ENCODE data around the gene UBTF.
A peak's percentile ranks its signal among the peaks of the same experiment; 100 is the strongest.

Gene UBTF, protein sequence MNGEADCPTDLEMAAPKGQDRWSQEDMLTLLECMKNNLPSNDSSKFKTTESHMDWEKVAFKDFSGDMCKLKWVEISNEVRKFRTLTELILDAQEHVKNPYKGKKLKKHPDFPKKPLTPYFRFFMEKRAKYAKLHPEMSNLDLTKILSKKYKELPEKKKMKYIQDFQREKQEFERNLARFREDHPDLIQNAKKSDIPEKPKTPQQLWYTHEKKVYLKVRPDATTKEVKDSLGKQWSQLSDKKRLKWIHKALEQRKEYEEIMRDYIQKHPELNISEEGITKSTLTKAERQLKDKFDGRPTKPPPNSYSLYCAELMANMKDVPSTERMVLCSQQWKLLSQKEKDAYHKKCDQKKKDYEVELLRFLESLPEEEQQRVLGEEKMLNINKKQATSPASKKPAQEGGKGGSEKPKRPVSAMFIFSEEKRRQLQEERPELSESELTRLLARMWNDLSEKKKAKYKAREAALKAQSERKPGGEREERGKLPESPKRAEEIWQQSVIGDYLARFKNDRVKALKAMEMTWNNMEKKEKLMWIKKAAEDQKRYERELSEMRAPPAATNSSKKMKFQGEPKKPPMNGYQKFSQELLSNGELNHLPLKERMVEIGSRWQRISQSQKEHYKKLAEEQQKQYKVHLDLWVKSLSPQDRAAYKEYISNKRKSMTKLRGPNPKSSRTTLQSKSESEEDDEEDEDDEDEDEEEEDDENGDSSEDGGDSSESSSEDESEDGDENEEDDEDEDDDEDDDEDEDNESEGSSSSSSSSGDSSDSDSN

DNA sequence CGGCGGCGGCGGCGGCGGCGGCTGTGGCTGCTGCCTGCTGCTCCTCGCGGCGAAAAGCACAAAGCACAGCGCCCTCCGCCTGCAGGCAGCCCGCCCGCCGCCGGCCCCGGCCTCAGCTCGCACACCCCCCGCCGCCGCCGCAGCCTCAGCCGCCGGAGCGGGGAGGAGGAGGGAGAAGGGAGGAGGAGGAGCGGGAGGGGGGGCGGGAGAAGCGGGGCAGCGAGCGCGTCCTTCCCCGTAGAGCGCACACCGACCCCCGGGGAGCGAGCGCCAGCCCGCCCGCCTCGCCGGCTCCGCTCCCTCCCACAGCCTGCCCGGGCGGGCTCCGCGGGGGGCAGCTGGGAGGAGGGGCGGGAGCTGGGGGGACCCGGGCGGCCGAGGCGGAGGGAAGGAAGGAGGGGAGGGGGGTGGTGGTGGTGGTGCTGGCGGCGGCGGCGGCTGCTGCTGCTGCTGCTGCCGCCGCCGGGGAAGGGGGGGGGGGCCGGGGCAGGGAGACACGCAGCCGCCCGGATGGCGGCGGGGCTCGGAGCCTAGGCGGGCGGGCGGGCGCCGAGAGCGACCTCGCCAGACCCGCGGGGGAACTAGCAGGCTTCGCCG lies at the start of gene UBTF:
Gene UBTF (minus strand): TSS at position 60 of the 597 bp plus-strand sequence. CDS start 1,446 bp downstream, outside the sequence.
- peak; percentile 89 for DNase-seq

DNA sequence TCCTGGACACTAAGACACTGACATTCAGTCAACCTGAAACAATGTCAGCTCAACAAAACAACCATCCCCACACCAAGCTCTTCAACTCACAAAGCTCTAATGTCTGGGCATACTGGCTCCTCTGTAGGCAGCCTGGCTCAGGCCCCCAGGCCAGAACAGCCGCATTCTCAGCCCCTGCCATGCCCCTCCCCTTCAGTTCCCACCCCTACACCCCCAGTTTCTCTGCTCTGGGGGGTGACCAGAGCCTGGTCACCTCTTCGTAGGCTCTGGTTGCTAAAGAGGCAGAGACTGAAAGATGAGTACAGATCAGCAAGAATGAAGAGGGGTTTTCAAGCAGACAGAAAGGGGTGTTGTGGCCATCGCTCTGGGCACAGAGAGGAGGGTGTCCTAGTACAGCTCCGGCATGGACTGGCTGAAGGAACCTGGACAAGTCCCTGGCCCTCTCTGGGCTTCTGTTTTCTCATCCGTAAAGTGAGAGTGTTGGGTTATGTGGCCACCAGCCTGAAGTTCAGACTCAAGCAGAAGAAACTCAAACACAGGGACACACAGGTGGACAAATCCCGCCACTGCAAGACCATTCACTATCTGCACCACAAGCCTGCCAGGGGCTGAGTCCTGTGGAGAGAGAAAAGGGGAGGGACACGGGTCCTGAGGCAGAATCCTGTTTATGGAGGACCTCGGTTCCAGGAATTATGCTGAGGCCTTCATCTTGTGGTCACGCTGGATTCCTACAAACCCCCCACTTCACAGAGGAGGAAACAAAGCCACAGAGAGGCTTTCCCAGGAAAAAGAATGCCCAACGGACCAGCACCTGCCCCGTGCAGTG lies 49.4 kb upstream of the UBTF start:
- no peak for DNase-seq

DNA sequence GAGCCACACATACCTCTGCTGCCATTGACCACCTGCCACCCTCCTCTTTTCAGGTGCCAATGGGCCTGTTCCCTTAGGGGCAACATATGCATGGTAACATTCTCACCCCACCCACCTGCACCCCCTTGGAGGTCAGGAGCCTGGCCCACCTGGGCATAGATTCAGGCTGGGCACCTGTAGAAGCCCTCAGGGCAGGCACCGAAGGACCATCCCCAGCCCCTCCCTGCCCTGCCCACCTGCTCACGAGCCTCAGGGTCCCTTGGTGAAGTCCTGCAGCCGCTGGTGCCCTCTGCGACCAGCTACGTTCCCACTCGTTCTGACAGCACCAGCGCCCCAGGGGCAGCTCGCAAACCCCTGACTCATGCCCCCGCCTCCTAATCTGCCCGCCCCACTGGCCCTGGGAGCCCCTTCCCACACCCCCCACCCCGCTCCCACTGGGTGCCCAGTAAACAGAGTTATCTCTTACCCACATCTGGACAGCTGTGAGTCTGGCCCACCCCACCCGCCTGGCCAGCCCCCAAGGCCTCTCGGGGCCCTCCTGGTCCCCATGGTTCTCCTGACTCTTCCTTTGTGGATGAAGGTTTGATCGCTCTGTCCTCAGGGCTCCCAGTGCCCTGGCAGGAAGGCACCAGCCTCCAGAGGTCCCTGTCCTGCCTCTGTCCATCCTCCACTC lies 48.5 kb upstream of the UBTF start, which contains the start of gene SLC4A1:
Gene SLC4A1 (minus strand): TSS at position 318 of the 673 bp plus-strand sequence. CDS start 5,269 bp downstream, outside the sequence.
- no peak for DNase-seq

DNA sequence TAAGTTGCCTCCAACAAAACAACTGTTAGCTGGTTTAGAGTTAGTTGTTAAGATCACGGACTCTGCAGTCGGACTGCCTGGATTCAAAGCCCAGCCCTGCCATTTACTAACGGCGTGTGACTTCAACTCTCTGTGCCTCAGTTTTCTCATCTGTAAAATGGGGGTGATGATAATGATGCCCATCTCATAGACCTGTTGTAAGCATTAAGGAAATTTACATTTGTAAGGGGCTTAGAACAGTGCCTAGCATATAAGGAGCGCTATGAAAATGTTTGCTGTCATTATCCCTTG lies 47.6 kb upstream of the UBTF start:
- no peak for DNase-seq

DNA sequence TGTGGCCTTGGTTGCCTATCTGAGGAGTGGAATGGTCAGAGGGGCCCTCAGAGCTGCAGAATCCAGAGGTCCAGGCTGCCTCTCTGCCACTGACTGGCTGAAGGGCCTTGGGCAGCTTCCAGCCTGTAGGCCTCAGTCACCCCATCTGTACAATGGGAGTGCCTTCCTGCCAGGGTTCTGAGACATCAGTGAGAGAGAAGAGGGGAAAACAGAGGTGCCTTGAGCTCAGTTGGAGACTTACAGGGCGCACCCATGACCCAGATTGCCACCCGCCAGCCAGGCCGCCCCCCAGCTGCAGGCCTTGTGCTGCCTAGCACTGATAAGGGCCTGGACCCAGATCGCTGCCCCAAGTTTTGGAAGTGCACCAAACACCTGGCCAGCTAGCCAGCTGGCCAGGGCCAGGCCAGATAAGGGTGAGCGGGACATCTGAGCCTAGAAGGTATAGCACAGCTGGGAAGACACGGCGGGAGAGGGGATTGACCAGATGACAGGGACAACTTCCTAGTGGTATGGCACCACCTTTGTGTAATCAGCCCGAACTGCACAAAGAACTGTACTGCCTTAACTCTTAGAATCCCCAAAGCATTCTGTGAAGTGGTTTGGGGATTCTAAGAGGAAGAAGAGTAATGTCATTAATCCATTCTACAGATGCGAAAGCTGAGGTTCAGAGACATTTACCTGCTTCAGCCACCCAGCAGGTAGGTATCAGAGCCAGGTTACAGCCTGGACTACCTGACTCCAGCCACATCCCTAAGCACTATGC lies 47.1 kb upstream of the UBTF start:
- no peak for DNase-seq

DNA sequence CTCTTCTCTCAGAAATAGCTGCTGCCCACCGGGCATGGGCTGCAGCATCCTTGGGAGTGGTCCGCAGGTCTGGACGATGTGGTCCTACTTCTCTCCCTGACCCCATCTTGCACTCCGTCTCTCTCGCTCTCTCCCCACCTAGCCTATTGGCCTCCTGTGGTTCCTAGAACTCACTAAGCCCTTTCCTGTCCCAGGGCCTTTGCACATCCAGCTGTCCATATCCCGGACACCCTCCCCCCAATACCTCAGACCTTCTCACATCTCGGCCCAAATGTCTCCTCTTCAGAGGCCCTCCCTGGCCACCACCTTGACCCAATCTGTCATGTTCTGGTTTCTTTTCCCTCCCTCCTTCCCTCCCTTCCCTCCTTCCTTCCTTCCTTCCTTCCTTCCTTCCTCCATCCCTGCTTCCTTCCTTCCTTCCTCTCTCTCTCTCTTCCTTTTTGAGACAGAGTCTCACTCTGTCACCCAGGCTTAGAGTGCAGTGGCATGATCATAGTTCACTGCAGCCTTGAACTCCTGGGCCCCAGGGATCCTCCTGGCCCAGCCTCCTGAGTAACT lies 43.9 kb upstream of the UBTF start:
- DNase-seq: no peak

DNA sequence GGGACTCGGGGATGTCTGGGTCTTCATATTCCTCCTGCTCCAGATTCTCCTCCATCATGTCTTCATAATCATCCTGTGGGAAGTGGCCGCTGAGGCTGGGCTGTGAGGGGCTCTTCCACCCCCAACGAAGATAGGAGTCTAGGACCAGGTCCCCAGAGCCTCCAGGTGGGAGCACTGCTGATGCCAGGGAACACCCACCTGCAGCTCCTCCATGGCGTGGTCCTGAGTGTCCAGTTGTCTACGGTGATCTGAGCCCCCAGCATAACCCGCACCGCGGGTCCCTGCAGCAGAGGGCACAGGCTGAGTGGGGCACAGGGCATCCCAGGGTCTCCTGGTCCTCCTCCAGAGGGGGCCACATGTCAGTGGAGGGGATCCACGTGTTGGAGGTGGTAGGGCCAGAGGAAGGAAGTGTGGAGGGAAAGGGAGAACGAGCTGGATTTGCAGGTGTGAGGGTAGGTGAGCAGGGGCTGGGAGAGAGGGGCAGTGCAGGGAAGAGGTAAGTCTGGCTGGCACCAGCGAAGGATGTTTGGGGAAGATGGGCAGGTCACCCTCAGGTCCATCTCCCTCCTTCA lies 43.3 kb upstream of the UBTF start:
- DNase-seq: no peak

DNA sequence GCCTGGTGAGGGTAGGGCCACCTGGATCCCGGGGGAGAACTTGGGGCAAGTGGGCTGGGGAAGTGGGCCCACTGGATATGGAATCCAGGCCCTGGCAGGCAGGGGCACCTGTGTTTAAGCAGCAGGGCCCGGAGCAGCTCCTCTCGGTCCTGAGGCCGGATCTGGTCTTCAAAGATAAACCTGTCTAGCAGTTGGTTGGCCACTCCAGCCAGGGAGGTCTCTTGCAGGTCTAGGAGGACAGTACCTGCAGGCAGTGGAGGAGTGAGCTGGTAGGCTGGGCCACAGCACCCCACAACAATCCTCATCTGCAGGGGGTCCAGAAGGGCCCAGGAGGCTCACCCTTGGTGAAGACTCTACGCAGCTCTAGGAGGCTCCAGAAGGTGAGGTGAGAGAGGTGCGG lies 40.8 kb upstream of the UBTF start:
- DNase-seq: no peak

DNA sequence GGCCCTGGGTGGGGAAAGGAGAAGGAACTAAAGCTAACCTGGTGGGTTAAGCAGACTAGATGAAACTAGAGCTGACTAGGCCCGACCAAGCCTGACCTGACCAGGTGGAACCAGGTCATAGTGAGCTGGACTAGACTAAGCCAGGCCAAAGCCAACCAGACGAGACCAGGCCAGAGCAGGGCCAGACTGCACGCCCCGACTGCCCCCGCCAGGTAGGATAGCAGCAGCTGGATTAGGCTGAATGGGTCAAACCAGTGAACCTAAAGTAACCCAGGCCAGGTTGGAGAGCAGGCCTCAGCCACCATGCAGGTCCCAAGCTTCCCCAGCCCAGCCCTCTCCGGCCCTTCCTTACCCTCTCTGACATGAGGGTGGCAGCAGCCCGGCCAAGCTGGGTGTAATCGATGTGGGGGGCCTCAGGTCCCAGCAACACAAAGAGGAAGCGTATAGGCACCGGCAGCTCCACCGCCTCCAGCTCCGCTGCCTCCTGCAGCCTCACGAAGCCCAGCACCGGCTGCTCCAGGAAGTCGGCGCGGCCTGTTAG lies 39.4 kb upstream of the UBTF start:
- no peak for DNase-seq

DNA sequence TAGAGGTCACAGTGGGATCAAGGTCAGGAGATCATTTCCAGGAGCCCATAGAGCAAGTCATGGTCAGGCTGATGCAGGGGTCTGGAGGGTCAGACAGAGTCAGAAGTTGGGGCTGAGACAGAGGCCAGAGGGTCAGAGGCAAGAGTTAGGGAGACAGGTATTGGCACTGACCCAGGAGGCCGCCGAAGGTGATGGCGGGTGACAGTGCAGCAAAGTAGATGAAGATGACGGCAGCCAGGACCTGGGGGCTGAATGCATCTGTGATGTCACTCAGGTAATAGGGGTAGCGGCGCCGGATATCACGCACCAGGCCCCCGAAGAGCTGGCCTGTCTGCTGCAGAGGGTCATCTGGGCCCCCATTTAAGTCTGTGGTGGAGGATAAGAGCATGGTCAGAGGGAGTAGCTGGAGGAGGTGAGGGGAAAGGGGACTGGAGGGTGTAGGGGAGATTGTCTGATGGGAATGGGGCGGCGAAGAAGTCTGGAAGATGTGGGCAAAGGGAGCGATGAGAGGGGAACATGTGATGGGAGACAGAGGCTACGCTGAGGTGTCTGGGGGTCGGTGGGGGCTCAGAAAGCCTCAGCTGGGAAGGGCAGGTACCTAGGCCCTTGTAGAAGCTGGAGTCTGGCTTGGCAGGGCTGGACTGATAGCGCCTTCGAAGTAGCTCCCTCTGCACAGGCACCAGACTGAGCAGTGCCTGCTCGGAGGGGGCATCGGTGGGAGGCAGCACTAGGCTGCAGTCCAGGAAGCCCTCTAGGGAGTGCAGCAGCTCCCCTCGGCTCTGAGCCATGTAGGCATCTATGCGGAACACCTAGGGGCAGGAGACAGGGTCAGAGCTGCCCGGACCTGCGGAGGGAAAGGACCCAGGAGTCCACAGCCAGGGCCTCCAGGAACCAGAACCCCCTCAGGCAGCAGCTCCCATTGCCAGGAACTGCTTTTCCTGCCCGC lies 38.6 kb upstream of the UBTF start:
- DNase-seq: no peak

DNA sequence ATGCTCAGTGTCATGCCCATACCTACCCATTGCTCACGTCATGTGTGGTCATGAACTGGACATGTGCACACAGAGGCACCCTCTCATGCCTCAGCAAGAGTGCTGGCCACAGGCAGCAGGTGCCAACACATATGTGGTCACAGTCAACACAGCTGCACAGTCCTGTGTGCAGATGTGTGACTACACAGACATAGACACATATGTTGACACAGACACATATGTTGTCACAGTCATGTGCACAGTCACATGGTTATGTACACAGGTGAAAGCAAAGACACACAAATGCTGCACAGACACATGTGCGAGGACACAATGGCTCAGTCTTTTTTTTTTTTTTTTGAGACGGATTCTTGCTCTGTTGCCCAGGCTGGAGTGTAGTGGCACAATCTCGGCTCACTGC lies 37.2 kb upstream of the UBTF start:
- DNase-seq: no peak

DNA sequence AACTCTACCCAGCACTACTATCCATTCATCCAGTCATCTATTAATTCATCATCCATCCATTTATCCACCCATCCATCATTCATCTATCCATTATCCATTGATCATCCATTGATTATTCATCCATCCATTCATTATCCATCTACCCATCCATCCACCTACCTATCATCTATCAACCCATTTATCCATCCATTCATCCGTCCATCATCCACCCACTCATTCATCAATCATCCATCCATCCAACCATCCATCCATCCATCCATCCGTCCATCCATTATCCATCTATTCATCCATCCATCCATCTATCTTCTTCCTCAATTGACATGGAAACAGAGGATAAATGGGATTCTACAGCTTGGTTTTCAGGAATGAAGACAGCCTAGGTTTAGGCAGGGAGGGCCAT lies 36.4 kb upstream of the UBTF start:
- no peak for DNase-seq

DNA sequence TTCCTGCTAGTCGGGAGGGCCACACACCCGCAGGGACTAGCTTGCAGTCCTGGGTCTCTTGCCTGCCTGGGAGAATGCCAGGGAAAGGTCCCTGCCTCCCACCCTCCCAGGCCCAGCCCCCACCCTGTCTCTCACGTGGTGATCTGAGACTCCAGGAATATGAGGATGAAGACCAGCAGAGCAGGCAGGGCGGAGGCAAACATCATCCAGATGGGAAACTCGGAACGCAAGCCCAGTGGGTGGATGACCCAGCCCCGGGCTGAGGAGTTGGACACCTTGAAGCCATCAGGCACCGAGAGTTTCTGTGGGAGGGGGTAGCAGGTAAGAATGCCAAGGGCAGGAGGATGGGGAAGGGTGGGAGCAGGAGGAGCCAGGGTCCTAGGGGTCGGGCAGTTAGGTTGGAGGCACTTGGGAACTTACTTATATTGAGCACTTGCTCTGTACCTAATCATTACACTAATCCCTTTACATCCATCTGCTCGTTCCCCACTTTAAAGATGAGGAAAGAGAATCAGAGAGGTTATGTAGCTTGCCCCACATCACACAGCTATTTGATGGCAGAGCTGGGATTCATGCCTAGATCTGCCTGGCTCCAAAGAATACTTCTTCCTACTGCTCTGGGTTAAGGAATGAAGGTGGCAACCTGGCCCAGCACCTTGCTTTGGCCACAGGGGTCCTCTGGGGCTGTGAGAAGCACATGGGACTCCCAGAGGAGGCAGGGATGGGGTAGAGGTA lies 35.1 kb upstream of the UBTF start:
- DNase-seq: no peak

DNA sequence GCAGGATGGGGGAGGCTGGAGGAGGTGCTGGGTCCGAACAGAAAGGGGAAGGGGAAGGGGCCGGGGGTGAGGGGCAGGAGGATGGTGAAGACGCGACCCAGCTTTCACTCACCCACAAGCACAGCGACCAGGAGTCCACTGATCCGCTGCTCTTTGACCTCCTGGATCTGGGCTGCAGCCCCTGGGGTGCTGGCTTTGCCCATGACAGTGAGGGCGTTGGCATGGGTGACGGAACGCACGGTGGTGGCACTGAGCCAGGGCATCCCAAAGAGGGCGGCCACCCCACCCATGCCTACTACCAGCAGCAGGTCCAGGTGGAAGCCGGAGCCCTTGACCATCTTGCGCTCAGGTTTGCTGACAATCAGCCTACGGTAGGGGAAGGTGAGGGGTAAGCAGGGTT lies 33.5 kb upstream of the UBTF start:
- DNase-seq: no peak

DNA sequence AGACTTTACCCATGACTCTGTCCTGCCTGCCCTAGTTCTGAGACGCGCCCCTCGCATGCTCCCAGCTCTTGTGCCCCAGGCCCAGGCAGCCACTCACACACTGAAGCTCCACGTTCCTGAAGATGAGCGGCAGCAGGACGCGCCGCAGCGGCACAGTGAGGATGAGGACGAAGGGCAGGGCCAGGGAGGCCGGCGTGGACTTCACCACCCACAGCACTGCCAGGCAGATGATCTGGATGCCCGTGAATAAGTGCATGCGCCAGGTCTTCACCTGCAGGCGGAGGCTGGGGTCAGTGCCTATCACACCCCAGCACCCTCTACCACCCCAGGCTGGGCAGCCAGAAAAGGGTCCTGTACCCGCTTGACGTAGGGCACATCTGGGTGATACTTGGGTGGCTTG lies 31.6 kb upstream of the UBTF start:
- no peak for DNase-seq

DNA sequence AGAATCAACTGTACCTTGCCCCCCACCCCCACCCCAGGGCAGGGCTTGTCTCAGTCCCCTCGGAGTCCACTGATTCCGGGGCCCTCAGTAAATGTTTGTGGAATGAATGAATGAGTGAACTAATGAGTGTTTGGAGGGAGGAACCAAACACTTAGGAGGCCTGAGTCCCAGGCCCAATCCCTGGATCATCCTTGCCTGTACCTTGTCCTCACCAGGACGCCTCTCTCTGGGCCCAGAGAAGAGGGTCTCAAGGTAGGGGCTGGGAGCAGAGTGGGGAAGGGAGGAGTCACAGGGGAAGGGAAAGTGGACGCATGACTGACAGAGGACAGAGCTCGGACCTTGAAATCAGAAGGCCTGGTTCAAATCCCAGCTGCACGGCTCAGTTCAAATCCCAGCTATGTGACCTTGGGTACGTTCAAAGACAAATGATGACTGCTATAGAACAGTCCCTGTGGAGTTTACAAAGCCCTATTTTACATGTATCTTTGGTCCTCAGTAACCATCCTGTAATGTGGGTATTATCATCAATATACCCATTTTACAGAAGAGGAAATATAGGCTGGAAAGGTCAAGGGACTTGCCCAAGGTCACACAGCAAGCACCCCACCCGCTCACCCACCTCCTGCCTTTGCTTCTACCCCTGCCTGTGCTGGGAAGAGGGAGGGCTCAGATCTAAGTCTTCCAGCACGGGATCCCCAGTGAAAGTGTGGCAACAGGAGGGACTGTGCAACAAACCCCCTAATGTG lies 30.2 kb upstream of the UBTF start:
- no peak for DNase-seq

DNA sequence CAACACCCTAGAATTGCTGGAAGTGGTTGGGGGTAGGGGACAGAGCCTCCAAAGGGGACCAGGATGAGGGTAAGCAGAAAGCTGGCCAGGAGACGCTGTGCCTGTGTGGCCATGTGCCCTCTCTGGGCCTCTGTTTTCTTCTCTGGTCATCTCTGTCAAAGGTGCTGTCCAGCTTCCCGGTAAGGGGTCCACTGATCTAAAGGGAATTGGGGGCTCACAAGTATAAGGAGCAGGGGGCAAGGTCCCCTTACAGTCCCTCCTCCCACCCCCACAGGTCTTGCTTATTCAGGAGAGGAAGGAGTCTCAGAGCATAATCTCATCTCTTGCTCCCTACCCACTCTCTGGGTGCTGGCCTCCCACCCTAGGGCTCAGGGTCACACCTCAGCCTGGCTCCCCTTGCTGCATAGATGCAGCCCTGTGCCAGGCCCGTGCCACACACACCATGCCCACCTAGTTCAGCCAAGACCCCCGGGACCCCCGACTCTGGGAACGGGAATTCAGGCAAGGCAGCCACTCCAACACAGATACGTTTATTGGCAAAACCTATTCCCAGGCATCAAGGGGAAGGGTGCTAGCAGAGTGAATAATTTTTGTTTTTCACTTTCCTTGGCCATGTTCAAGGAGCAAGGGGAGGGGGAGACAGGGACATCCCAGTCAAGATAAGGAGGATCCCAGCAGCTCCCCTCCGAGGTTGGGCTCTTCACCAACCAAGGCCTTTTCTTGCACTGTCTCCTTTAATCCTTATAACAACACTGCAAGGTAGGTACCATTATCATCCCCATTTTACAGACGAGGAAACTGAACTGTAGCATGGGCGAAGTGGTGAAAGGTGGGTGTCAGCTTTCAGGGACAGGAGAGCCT lies 28.6 kb upstream of the UBTF start:
- DNase-seq: no peak

All from right forelimb (tissue), 1 donor.